Cardiac septum (tissue), 1 donor: ENCODE results near the gene ADGRE3. TPM values are rescaled to one million over a fixed set of nuclear protein-coding genes. Genes with fewer than 3 reads are reported as not detected.
"Not testable (repeated sequence)": the region's sequence is repeated elsewhere in the genome, so short reads cannot be mapped to it uniquely, and the experiment has no call there.

Source experiments
- DNase-seq: peaks from one replicate; pipeline ENCODE4 v3.0.0-alpha.2; 2020; ENCODE audit warnings: low spot score
- intact Hi-C: fragments of 100-400 bp; cut with DNase I; formaldehyde crosslinking; loops from one replicate; pipeline ENCODE4 v1.14.0; 2022
- total RNA-seq: library from RNA; stranded (reverse); fragmentation: NEBNext Ultra II Directional; extraction: Animal tissue kit (Norgen Biotek cat#: 25700); gene quantifications from one replicate; pipeline ENCODE4 v1.2.1, GENCODE V29; 2021
- donor health status: DM: no; HTN: no; CAD: no.

ADGRE3 gene
- total RNA-seq, 1 donor from 2014 or later, result 0.46 TPM

- intact Hi-C loops, result no loop called here
- no peak for DNase-seq
Measured at GRCh38 chr19:14673088-14673487, 1.6 kb downstream of the ADGRE3 start.

DNA sequence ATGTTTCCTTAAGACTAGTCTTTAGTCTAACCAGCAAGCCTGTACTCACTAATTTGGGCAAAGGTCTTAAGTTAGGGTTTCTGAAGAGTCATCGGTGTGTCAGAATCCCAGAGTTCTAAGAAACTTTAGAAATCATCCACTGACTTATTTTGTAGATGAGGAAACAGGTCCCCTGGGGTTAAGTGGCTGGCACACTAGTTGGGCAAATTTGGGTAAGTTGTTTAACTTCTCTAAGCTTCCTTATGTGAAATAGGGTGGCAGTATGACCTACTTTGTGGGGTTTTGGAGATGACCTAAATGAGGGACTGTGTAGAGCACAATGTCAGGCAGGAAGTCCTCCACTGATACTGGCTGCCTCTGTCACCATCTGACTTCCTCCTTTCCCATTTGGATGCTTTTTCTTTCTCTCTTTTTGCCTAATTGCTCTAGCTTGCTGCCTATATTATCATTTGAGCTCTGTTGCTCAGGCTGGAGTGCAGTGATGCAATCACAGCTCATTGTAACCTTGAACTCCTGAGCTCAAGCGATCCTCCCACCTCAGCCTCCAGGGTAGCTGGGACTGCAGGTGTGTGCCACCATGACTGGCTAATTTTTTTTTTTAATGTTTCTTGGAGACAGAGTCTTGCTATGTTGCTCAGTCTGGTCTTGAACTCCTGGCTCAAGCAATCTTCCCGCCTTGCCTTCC, 2.3 kb downstream of the ADGRE3 start:
- intact Hi-C loops, result no loop called here
- DNase-seq, result no peak

- intact Hi-C loops, result no loop called here
- no peak for DNase-seq
Measured at GRCh38 chr19:14670408-14670807, 4.2 kb downstream of the ADGRE3 start.

GRCh38 chr19:14669940-14670339, 4.7 kb downstream of the ADGRE3 start:
- no peak for DNase-seq
- intact Hi-C loops, result no loop called here

GRCh38 chr19:14661372-14661924, 13.2 kb downstream of the ADGRE3 start:
- no peak for DNase-seq
- intact Hi-C loops, result no loop called here

- intact Hi-C loops, result no loop called here
- no peak for DNase-seq
Measured at GRCh38 chr19:14659874-14660489, 14.7 kb downstream of the ADGRE3 start.

DNA sequence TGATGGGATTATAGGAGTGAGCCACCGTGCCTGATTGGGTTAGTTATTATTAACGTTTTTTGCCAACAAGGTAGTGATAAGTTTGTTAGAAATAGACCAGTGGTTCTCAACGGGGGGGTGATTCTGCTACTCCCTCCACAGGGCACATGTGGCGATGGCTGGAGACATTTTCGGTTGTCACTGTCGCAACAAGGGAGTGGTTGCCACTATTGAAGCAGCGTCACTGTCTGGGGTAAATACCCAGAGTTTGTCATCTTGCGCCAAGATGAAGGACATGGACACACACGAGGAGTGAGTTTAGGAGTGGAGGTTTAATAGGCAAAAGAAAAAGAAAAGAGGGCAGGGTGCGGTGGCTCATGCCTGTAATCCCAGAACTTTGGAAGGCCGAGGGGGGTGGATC, 18.9 kb downstream of the ADGRE3 start:
- intact Hi-C loops, result no loop called here
- DNase-seq, result no peak

DNA sequence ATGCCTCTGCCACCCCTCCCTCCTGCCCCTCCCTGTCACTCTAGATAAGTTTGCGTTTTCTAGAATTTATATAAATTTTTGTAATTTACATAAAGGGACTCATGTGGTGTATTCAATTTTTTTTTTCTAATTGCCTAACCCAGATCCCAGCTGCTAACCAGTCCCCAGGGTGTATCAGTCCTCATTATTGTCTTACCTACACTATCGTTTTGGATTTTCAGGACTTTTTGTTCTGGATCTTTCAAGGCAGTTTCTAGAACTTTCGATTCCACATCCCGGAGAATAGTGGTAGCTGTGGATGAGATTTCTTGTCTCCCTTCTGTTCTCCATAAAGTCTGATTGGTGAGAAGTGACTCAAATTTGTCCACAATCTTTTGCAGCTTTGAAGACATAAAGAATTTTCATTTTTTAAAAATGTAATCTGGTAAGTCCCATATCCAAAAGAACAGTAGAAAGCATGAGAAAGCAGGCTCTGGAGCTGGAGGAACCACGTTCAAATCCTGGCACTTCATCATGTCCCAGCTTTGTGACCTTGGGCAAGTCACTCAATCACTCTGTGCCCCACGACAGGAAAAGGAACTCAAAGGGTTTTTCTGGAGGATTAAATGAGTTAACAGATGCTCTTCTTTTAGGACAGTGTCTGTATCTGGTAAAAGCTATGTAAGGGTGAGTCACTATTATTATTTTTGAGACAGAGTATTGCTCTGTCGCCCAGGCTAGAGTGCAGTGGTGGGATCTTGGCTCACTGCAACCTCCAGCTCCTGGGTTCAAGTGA, 19.7 kb downstream of the ADGRE3 start:
- DNase-seq, result no peak
- intact Hi-C loops, result no loop called here

DNA sequence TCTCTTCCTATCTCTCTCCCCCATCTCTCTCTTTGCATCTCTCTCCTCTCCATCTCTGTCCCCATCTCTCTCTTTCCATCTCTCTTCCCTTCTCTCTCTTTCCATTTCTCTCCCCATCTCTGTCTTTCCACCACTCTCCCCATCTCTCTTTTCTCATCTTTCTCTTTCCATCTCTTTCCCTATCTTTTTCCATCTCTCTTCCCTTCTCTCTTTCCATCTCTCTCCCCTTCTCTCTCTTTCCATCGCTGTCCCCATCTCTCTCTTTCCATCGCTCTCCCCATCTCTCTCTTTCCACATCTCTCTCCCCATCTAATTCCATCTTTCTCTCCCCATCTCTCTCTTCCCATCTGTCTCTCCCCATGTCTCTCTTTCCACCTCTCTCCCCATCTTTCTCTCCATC, 24.5 kb downstream of the ADGRE3 start:
- intact Hi-C loops, result no loop called here
- DNase-seq, result no peak

DNA sequence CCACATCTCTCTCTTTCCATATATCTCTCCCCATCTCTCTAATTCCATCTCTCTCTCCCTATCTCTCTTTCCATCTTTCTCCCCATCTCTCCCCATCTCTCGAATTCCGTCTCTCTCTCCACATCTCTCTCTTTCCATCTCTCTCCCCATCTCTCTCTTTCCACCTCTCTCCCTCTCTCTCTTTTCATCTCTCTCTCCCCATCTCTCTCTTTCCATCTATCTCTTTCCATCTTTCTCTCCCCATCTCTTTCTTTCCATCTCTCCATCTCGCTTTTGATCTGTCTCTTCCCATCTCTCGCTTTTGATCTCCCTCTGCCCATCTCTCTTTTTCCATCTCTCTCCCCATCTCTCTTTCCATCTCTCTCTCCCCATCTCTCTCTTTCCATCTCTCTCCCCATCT, 25.6 kb downstream of the ADGRE3 start:
- intact Hi-C loops, result no loop called here
- no peak for DNase-seq

DNA sequence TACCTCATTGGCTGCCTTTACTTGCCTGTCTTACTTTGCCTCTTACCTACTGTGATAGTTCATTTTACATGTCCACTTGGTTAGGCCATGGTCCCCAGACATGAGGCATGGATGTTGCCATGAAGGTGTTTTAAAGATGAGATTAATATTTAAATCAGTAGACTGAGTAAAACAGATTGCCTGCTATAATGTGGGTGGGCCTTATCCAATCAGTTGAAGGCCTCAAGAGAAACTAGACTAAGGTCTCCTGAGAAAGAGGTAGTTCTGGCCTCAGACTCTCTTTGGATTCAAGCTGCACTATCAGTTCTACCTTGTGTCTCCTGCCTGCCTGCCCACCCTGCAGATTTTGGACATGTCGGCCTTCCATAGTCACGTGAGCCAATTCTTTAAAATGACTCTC, 26.1 kb downstream of the ADGRE3 start:
- intact Hi-C loops, result no loop called here
- no peak for DNase-seq

GRCh38 chr19:14639536-14640277, 34.9 kb downstream of the ADGRE3 start:
- intact Hi-C loops, result no loop called here
- no peak for DNase-seq

DNA sequence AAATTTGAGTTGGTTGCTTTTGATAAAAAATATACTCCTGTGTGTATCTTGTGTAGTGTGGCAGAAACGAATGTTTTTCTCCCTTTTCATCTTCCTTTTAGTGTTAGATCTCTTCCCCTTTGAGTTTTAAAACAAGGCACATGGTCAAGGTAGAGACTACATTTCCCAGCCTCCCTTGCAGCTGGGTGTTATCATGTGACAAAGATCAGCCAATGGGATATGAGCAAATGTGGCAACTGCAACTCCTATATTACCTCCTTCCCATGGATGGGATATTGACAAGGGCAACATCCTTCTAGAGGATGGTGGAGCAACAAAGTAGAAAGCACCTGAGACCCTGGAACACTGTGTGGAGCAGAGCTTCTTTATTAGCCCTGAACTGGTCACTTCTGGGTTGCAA, 42.4 kb downstream of the ADGRE3 start:
- intact Hi-C loops, result no loop called here
- DNase-seq, result no peak

GRCh38 chr19:14629557-14629956, 45.1 kb downstream of the ADGRE3 start:
- no peak for DNase-seq

DNA sequence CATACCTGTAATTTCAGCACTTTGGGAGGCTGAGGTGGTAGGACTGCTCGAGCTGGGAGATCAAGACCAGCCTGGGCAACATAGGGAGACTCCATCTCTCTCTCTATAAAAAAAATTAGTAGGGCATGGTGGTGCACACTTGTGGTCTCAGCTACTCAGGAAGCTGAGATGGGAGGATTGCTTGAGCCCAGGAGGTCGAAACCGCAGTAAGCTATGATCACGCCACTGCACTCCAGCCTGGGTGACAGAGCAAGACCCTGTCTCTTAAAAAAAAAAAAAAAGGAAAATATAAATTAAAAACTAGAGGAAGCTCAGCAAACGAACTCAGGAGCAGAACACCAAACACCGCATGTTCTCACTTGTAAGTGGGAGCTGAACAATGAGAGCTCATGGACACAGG, 50.2 kb downstream of the ADGRE3 start:
- intact Hi-C loops, DNase-seq: not testable (repeated sequence)

More at GRCh38 chr19:14629557-14629956, 45.1 kb downstream of the ADGRE3 start:
- intact Hi-C loops, result no loop called here

- DNase-seq, result no peak
- intact Hi-C loops, result no loop called here
Measured at GRCh38 chr19:14619404-14619803, 55.2 kb downstream of the ADGRE3 start.

DNA sequence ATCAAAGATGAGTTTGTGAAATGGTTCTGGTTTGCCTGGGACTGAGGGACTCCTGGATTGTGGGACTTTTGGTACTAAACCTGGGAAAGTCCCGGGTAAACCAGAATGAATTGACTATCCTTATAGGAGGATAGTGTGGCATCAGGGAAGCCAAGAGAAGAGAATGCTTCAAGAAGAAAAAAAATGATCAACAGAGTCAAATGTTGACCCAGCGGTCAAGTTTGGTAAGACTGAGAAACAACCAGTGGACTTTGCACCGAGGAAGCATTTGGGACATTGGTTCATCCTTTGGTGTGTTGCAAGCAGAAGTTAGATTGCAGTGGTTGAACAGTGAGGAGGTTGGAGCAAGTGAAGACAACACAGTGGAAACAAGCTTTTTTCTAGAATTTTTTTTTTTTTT, 58.2 kb downstream of the ADGRE3 start:
- DNase-seq, result no peak

GRCh38 chr19:14615623-14616022, 59.0 kb downstream of the ADGRE3 start:
- DNase-seq, result peak; percentile 78
- intact Hi-C loops, result no loop called here

More for the DNA sequence above, 58.2 kb downstream of the ADGRE3 start:
- intact Hi-C loops, result no loop called here

GRCh38 chr19:14614099-14614412, 60.6 kb downstream of the ADGRE3 start:
- no peak for DNase-seq
- intact Hi-C loops, result no loop called here
